H9 (cell line): ENCODE data around the gene EEF1A2. TPM values are rescaled to one million over a fixed set of nuclear protein-coding genes. Genes with fewer than 3 reads are reported as not detected.

ENCODE experiments used
- DNase-seq: peaks from one replicate; pipeline ENCODE4 v3.0.0-alpha.2; 2017
- H2AFZ ChIP-seq: one replicate; pipeline ENCODE4 v1.6.1; 2013; ENCODE audit warnings: mild to moderate bottlenecking, low read length, control low read depth, moderate library complexity
- H2AK5ac ChIP-seq: 2 replicates; pipeline ENCODE4 v1.6.1; 2013; ENCODE audit warnings: low read length, control low read depth, mixed read lengths; ENCODE audit not compliant: insufficient read length
- H2BK120ac ChIP-seq: one replicate; pipeline ENCODE4 v1.6.1; 2013; ENCODE audit warnings: low read depth, mild to moderate bottlenecking, low read length, control low read depth, inconsistent platforms; ENCODE audit not compliant: poor library complexity, severe bottlenecking
- H2BK12ac ChIP-seq: 2 replicates; pipeline ENCODE4 v1.6.1; 2013; ENCODE audit warnings: low read length, control low read depth, mixed read lengths, low read depth; ENCODE audit not compliant: insufficient read length
- H2BK15ac ChIP-seq: 2 replicates; pipeline ENCODE4 v1.6.1; 2013; ENCODE audit warnings: low read depth, low read length, control low read depth
- H2BK20ac ChIP-seq: one replicate; pipeline ENCODE4 v1.6.1; 2013; ENCODE audit warnings: low read depth, mild to moderate bottlenecking, low read length, control low read depth, inconsistent platforms; ENCODE audit not compliant: poor library complexity, severe bottlenecking
- H2BK5ac ChIP-seq: 2 replicates; pipeline ENCODE4 v1.6.1; 2013; ENCODE audit warnings: low read length, control low read depth, mixed read lengths; ENCODE audit not compliant: insufficient read length
- H3K14ac ChIP-seq: 2 replicates; pipeline ENCODE4 v1.6.1; 2013; ENCODE audit warnings: low read length, control low read depth; ENCODE audit not compliant: insufficient read depth
- H3K18ac ChIP-seq: 2 replicates; pipeline ENCODE4 v1.6.1; 2013; ENCODE audit warnings: low read depth, mild to moderate bottlenecking, mixed read lengths, low read length, control low read depth; ENCODE audit not compliant: insufficient read length
- H3K23ac ChIP-seq: 2 replicates; pipeline ENCODE4 v1.6.1; 2013; ENCODE audit warnings: low read length, control low read depth, mixed read lengths, low read depth; ENCODE audit not compliant: insufficient read length
- H3K23me2 ChIP-seq: 2 replicates; pipeline ENCODE4 v1.6.1; 2013; ENCODE audit warnings: low read depth, mild to moderate bottlenecking, mixed read lengths, low read length, control low read depth; ENCODE audit not compliant: insufficient read length, poor library complexity, severe bottlenecking
- H3K27ac ChIP-seq: 2 replicates; pipeline ENCODE4 v1.5.1; 2013; ENCODE audit warnings: low read length, control low read depth, mixed read lengths, low read depth; ENCODE audit not compliant: insufficient read length
- H3K27me3 ChIP-seq: 2 replicates; pipeline ENCODE4 v1.6.1; 2013; ENCODE audit warnings: low read length, control low read depth, inconsistent platforms; ENCODE audit not compliant: insufficient read depth
- H3K4ac ChIP-seq: 2 replicates; pipeline ENCODE4 v1.6.1; 2013; ENCODE audit warnings: low read depth, mild to moderate bottlenecking, control low read depth, inconsistent platforms, low read length, moderate library complexity
- H3K4me1 ChIP-seq: 2 replicates; pipeline ENCODE4 v1.6.1; 2013; ENCODE audit warnings: low read length, control low read depth, inconsistent platforms; ENCODE audit not compliant: insufficient read depth
- H3K4me2 ChIP-seq: 2 replicates; pipeline ENCODE4 v1.6.1; 2013; ENCODE audit warnings: low read length, control low read depth, mixed read lengths; ENCODE audit not compliant: insufficient read length, insufficient read depth
- H3K56ac ChIP-seq: 2 replicates; pipeline ENCODE4 v1.6.1; 2013; ENCODE audit warnings: low read depth, mild to moderate bottlenecking, mixed read lengths, low read length, control low read depth; ENCODE audit not compliant: insufficient read length
- H3K79me1 ChIP-seq: 2 replicates; pipeline ENCODE4 v1.6.1; 2013; ENCODE audit warnings: low read depth, mild to moderate bottlenecking, moderate library complexity, low read length, control low read depth, inconsistent platforms; ENCODE audit not compliant: insufficient read depth, poor library complexity, severe bottlenecking
- H3K79me2 ChIP-seq: 2 replicates; pipeline ENCODE4 v1.6.1; 2013; ENCODE audit warnings: low read length, control low read depth, inconsistent platforms; ENCODE audit not compliant: insufficient read depth
- H3K9ac ChIP-seq: 2 replicates; pipeline ENCODE4 v1.6.1; 2013; ENCODE audit warnings: low read length, control low read depth, mixed read lengths; ENCODE audit not compliant: insufficient read length; ENCODE audit errors: extremely low read depth
- H3K9me3 ChIP-seq: one replicate; pipeline ENCODE4 v1.6.1; 2013; ENCODE audit warnings: low read depth, low read length, inconsistent platforms; ENCODE audit not compliant: control insufficient read depth
- H3T11ph ChIP-seq: one replicate; pipeline ENCODE4 v1.6.1; 2013; ENCODE audit warnings: mild to moderate bottlenecking, low read length, control low read depth, inconsistent platforms
- H4K20me1 ChIP-seq: one replicate; pipeline ENCODE4 v1.6.1; 2013; ENCODE audit not compliant: control insufficient read depth, insufficient read length, insufficient read depth
- H4K5ac ChIP-seq: 2 replicates; pipeline ENCODE4 v1.6.1; 2013; ENCODE audit warnings: low read depth, mild to moderate bottlenecking, mixed read lengths, low read length, control low read depth; ENCODE audit not compliant: insufficient read length
- H4K8ac ChIP-seq: replicated peaks from 2 replicates; pipeline ENCODE4 v1.6.1; 2013; ENCODE audit warnings: low read length, control low read depth, mixed read lengths, low read depth; ENCODE audit not compliant: insufficient read length
- H4K91ac ChIP-seq: 2 replicates; pipeline ENCODE4 v1.6.1; 2013; ENCODE audit warnings: low read depth, mild to moderate bottlenecking, moderate library complexity, mixed read lengths, low read length, control low read depth; ENCODE audit not compliant: insufficient read length
- H3K27ac Mint-ChIP-seq, 3 experiments: 2 replicates in 2 of 3; 3 replicates in 1 of 3; pipeline ENCODE4 v1.8.0; 2020 to 2021; ENCODE audit warnings: mixed read lengths in 3 of 3, mild to moderate bottlenecking in 1 of 3, moderate library complexity in 1 of 3
- H3K27me3 Mint-ChIP-seq: 2 replicates; pipeline ENCODE4 v1.8.0; 2021; ENCODE audit warnings: low read depth, mild to moderate bottlenecking, moderate library complexity, mixed read lengths
- H3K36me3 Mint-ChIP-seq, 3 experiments: 2 replicates in 2 of 3; 3 replicates in 1 of 3; pipeline ENCODE4 v1.8.0; 2020 to 2021; ENCODE audit warnings: low read depth in 3 of 3, mixed read lengths in 3 of 3; ENCODE audit not compliant: insufficient read depth in 1 of 3
- H3K4me1 Mint-ChIP-seq, 2 experiments: 2 replicates each; pipeline ENCODE4 v1.8.0; 2020; ENCODE audit warnings: mixed read lengths in 2 of 2
- H3K4me3 Mint-ChIP-seq, 2 experiments: 2 replicates in 1 of 2; 3 replicates in 1 of 2; pipeline ENCODE4 v1.8.0; 2020 to 2021; ENCODE audit warnings: mild to moderate bottlenecking in 2 of 2, mixed read lengths in 2 of 2, moderate library complexity in 1 of 2
- H3K9me3 Mint-ChIP-seq, 2 experiments: 2 replicates in 1 of 2; 3 replicates in 1 of 2; pipeline ENCODE4 v1.8.0; 2020; ENCODE audit warnings: mild to moderate bottlenecking in 2 of 2, mixed read lengths in 2 of 2, moderate library complexity in 1 of 2
- CTCF ChIP-seq: fragments of 200-600 bp; sonication (generic); conservative IDR thresholded peaks from 3 replicates; pipeline ENCODE4 v1.8.0; 2021; ENCODE audit warnings: antibody characterized with exemption, mild to moderate bottlenecking
- WGBS: extraction: QIAGEN DNeasy Blood & Tissue Kit; methylation state at CpG from one replicate; pipeline ENCODE4 v1.1.7; 2013; ENCODE audit warnings: missing lambda C conversion rate, low lambda C conversion rate, mixed read lengths; ENCODE audit not compliant: insufficient read length; ENCODE audit errors: extremely low coverage; 5-methylcytosine and 5-hydroxymethylcytosine counted together
- total RNA-seq: library from RNA; stranded (reverse); gene quantifications from 2 replicates; pipeline ENCODE4 v1.2.1, GENCODE V29; 2021

EEF1A2 gene
- total RNA-seq, 1 experiment from 2014 or later, result 27.4 TPM

GRCh38 chr20:63490416-63490815 lies 8.5 kb downstream of the EEF1A2 start:
- H4K5ac ChIP-seq, result no peak overlapping the region
- no peak overlapping the region for H3K23ac ChIP-seq
- peak; percentile 20 for DNase-seq
- no peak overlapping the region for H3K4me3 Mint-ChIP-seq
- peaks cover 0 to 3% of the 10 kb centered on the region in 2 experiments; a peak in 2 of 4 replicates for H3K4me1 Mint-ChIP-seq
- TF ChIP-seq CTCF, result no peak
- H3K79me1 ChIP-seq, result no peaks in the 10 kb centered on the region
- H3K56ac ChIP-seq, result no peak overlapping the region
- peaks cover 46% of the 10 kb centered on the region for H3K27me3 Mint-ChIP-seq
- H4K8ac ChIP-seq, result no peak overlapping the region
- H3K18ac ChIP-seq, result no peak overlapping the region
- H3K79me2 ChIP-seq, result no peaks in the 10 kb centered on the region
- H2BK5ac ChIP-seq, result no peak overlapping the region
- H3K4me2 ChIP-seq, result no peak overlapping the region
- no peak overlapping the region for H2BK12ac ChIP-seq
- no peak overlapping the region for H2BK20ac ChIP-seq
- no peaks in the 10 kb centered on the region for H3K4me1 ChIP-seq
- no peak overlapping the region for H2AFZ ChIP-seq
- H3K27ac ChIP-seq, result no peak overlapping the region
- H2BK120ac ChIP-seq, result no peak overlapping the region
- H3K9me3 ChIP-seq, result no peaks in the 10 kb centered on the region
- H2BK15ac ChIP-seq, result no peak overlapping the region
- H3K14ac ChIP-seq, result no peak overlapping the region
- no CpG with 5 or more reads among the region's 24 CpGs for WGBS
- H3K23me2 ChIP-seq, result no peaks in the 10 kb centered on the region
- no peak overlapping the region for H3K4ac ChIP-seq
- no peak overlapping the region for H3K27ac Mint-ChIP-seq
- no peak overlapping the region for H3K9ac ChIP-seq
- no peak overlapping the region for H2AK5ac ChIP-seq
- no peaks in the 10 kb centered on the region for H4K20me1 ChIP-seq
- H4K91ac ChIP-seq, result no peak overlapping the region
- H3K9me3 Mint-ChIP-seq, result peaks cover 3 to 15% of the 10 kb centered on the region in 2 experiments; a peak in 4 of 5 replicates
- no peak overlapping the region for H3T11ph ChIP-seq
- H3K36me3 Mint-ChIP-seq, result peaks cover 15 to 24% (median 17%) of the 10 kb centered on the region in 3 experiments
- no peaks in the 10 kb centered on the region; the same call in 1 of the 2 replicates for H3K27me3 ChIP-seq
